ELF-1 (cell line): ENCODE results near the gene KCNK16.
A peak's percentile ranks its signal among the peaks of the same experiment; 100 is the strongest.
"Not testable (repeated sequence)": the region's sequence is repeated elsewhere in the genome, so short reads cannot be mapped to it uniquely, and the experiment has no call there.

Experiments
- DNase-seq: peaks from one replicate; pipeline ENCODE4 v3.0.0-alpha.2; 2016; ENCODE audit warnings: low read depth, low spot score

The KCNK16 gene

DNA sequence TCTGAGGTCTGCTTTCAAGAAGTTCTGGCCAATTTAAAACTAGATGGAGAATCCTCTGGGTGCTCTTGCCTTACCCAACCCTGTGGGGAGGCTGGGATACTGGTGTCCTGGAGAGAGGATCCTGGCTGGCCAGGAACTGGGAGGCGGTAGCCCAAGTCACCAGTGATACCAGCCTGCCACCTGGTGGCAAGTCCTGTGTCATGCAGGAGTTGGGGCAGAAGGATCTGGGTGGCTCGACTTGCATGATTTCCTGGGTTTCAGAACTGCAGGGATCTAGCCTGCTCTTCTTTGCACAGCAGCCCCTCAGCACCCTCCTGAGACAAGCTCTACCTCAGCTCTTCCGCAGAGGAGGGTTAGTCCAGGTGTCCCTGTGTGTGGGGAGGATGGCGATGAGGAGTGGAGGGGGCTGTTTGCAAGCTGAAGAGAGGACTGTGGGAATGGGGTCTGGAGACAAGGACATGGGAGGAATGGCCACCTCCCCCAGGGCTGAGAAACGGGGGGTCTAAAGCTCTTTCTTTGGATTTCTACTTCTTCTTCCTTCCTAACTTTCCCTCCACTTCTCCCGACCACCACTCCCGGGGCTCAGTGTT is 12.5 kb downstream of the KCNK16 start:
- peak; percentile 81 for DNase-seq

DNA sequence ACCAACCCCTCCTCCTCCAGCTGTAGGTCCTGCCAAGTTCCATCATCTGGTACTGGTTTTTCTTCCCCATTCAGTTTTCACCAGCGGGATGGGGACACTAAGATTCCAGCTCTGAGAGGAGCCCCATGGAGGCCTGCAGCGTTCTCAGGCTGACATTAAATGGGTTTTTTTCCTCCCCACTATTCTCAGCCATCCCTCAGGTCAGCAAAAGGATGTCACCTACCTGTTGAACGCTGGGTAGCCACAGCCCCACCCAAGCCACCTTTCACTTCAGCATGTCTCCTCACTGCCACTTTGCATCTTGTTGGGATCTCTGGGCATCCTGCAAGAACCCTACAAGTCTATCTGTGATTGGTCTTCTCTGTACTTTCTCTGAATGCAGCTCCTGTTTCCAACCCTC is 15.0 kb downstream of the KCNK16 start:
- DNase-seq, result no peak

DNA sequence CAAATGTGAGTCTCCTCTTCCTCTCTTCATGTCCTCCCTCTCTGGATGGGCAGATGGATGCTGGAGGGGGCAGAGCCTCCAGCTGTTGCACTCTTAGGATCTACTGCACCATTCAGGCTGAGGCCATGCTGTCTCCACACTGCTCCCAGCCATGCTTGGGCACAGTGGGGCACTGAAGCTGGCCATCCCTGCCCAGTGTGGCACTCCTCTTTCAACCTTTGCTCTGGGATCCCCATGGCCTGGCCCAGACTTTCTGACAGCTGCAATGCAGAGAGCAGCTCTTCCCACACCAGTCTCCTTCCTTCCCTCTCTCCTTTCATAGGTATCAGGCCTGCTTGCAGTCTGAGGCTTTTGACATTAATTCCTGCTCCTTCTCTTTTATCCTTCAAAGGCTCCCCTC is 17.6 kb downstream of the KCNK16 start:
- no peak for DNase-seq

DNA sequence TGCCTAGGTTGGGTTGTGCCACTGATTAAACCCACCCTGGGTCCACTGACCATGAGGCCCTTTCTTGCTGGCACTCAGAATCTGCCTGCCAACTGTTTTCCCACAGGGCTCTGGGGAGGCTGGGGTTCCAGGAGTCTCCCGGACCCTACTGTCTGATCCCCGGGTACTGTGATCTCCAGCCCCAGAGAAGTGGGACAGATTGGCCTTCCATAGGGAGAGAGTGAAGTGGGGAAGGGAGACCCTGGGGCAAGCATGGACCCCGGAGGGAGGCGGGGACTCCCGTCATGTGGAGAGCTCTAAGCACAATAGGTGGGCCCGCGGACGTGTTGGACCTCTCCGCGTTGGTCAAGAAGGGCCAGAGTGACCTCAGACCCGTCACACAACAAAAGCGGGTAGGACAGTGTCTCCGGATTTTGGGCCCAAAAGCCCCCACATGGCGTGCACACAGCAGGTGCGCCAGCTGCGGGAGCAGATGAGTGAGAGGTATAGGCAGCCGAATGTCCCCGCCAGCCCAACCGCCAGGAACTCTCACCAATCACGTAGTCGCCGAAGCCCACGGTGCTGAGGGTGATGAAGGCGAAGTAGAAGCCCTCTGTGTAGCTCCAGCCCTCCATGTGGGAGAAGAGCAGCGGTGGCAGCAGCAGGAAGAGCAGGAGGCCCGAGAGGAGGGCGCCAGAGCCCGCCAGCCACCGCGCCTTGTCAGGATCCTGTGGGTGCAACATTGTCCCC is 18.9 kb downstream of the KCNK16 start:
- DNase-seq, result no peak

DNA sequence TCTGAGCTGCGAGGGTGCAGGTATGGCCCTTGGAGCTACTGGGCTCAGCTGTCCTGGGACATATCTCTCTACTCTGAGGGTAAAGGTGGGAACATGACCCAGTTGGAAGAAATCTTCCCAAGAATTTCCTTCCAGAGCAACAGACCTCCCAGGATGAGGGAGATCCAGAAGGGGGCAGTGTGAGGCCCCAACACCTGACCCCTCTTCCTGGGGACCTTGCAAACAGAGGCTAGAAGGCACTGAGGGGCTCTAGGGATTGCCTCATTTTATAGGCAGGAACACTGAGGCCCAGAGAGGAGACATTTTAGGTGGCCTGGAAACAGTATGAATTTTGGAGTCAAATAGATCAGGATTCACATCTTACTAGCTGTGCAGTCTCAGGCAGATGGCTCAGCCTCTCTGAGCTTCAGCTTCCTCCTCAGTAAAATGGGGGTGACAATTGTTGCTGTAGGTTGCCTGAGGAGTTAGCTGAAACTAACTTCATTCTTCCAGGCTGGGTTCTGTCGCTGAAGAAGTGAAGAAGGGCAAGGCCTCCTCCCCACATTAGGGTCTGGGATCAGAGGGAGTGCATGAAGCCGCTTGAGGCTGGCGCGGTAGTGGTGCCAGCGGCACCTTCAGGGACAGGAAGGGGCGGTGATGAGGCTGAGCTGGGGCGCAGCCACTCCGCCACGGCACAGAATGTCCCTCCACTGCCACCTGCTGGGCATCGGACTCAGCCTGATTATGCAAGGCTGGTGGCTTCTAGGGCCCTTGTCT is 19.7 kb downstream of the KCNK16 start:
- DNase-seq, result peak; percentile 91

DNA sequence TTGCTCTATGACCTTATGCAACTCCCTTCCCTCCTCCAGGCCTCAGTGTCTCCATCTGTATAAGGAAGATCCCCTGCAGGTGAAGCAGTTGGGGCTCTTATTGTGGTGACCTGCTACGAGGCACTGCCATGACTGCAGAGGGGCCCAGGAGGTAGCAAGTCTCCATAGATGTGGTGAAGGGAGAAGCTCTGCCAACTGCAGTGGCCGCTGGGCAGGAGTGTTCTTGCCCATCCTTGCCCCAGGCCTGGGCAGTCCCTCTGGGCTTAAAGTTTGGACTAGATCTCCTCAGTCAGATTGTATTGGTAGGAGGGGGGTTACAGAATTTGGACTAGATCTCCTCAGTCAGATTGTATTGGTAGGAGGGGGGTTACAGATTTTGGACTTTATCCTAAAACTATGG is 20.5 kb downstream of the KCNK16 start:
- no peak for DNase-seq

DNA sequence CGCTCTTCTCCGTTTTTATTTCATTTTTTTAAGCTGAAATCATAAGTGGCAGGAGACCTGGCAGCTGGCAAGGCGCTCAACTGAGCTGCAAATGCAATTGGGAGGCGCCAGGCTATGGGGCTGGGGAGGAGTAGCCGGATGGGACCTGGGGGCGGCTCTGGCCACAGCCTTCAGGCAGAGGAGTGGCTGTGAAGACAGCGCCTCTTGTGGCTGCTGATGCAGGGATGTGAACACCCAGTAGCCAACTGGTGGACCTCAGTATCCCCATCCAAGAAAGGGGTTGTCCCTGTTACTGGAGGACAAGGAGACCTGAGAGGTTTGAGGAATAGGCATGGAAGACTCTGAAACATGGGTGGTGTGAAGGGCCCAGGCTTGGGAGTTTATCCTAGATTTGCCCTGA is 20.9 kb downstream of the KCNK16 start:
- peak; percentile 68 for DNase-seq

DNA sequence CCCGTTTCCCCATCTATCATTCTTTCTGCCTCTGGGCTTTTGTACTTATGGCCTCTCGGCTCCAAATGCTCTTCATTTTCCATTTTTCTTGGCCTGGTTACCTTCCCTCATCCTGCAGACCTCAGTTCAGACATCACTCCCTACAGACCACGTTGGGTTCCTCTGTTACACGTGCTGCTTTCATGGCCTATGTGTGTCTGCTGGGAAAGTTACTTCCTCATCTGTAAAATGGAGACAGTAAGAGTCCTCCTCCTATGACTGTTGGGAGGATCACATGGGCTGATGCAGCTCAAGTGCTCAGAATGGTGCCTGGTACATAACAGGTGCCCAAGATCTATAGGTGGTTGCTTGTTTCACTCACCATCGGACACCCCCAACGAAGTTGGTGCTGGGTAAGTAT is 21.8 kb downstream of the KCNK16 start:
- DNase-seq, result no peak

DNA sequence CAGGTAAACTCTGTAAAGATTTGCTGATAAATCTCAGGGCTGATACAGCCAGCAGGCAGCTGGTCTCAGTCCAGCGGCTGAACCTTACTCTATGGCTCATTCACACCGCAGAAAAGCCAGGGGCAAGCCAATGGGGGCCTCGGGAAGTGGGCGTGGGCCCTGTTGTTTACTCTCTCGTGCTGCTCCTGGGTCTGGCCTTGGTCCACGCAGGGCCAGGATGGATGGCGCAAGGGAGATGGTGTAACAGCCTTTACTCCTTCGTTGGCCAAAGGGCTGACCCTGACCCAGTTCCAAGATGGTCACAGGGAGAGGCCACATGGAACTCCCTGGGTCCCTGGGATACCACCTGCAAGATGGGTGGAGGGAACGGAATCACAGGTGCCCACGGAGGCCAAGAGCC is 24.4 kb downstream of the KCNK16 start:
- DNase-seq, result no peak

DNA sequence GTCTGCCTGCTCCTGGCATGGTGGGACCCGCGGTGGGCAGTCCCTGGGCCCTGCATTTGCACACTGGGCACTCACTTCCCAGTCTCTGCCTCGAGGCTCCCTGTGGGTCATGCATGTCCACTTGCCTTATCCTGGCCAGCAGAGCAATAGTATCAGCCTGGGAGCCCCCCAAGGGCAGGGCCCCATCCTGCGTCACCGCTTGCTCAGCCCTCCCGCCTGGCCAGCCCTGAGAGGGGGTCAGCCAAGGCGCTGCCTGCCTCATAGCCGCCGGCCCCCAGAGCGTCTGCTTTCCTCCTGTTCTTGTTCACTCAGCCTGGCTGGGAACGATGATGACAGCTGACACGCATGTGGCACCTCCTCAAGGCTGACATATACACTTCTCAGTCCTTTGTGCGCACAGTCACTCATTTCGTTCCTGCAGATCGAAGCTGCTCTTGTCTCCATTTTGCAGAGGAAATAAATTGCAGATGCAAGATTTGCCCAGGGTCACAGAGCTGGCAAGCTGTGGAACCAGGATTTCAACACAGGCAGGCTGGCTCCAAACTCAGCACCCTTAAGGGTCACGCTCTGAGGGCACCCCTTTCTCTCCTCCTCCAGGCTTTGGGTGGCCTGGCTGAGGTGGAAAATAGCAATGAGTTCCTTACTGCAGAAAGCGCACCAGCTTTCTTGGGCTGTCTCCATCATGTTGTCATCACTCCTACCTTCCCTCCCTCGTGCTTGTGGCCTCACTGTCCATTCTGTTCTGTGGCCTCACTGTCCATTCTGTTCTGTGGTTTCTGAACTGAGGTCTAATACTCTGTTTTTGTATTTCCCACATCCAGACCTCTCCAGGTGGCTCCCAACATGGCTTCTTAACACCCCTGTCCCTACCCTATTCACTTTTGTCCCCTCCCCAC is 25.5 kb downstream of the KCNK16 start:
- no peak for DNase-seq

DNA sequence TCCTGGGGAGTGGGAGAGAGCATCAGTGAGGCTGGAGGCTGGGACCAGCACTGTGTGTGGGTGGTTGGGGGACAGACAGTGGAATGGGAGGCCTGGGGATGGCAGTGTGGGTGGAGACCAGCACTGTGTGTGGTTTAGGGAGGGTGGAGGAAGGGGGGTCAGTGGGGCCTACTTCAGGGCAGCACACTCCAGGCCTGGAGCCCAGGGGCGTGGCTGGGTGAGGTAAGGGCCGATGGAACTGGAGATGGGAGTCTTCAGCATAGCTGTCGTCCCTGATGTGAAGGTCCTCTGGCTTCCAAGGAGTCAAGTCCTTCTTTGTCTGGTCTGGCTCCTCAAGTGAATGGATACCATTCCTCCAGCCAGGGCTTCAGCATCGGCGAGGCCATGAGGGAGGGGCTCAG is 26.9 kb downstream of the KCNK16 start:
- DNase-seq, result no peak

DNA sequence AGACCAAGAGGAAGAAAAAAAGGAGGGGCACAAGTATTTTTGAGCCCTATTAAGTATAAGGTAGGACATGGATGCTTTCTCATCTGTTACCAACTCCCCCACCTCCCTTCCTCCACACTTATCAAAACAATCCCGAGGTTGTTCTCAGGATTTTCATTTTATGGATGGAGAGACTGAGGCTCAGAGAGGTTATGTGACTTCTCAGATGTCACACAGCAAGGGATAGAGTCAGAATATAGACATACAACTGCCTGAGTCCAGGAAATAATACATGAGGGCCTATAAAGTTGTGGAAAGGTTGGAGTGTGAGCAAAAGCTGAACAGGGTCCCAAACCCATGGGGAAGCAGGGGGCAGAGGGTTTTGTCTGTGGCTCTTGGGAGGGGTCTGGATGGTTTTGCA is 27.6 kb downstream of the KCNK16 start:
- DNase-seq, result no peak

DNA sequence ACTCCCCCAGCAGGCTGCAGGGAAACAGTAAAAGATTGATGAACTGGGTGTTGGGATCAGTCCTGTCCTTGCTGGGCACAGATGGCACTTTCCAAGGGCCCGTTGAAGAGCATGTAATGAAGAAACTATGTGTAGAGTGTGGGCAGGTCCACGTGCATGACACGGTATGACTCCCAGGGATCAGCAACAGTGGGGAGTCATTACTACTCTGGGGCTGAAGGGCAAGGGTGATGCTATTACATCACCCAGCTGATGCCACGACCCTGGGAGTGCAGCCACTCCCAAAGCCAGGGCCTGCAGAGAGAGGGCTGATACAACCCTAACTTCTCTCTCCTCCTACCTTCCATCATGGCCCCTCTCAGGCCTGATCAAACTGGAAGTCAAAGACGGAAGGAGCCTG is 28.4 kb downstream of the KCNK16 start:
- DNase-seq, result no peak

DNA sequence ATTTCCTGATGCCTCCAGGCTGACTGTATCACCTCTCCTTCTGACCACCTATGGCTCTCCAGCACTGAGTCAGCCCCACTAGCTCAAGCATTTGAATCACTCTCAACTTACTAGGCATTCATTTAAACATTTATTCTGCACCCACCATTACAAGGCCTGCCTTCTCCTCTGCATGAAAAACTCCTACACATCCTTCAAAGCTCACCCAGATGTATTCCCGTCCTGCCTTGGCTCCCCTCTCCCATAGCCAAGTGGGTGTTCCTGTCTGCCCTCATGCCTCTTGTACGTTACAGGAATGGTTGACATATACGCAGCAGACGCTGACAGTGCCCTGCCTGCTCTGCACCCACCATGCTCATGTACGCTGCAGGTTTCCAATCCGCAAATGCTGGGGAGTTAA is 29.9 kb downstream of the KCNK16 start:
- no peak for DNase-seq

DNA sequence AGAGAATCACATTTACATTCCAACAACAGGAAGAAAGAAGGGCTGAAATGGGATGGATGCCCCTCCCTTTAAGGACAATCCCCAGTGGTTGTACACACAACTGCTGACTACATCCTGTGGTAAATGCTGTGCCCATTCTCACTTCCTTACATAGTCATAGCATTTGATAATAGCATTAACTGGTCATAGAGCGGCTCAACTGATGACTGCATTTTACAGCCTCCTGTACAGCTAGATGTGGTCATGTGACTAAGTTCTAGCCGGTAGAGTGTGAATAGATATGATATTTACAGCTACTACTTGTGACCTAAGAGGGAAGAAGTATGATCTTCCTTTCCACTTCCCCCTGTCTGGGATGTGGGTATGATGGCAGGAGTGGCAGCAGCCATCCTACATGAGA is 33.0 kb downstream of the KCNK16 start:
- DNase-seq, result no peak

DNA sequence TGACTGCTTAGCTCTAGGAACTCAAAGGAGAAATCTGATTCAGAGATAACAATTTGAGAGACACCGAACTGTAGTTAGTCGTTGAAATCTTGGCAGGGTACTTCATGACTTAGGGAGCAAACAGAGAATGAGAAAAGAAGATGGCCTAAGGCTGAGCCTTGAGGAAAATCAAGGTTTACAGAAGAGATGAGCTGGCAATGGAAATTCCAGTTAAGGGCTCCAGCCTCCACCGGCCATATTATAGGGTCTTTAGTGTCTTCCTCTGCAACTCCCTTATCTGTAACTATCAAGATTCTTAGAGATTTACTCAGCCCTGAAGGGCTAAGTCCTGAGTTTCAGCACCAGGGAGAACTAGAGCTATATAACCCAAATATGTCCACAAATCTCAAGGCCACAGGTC is 34.9 kb downstream of the KCNK16 start:
- DNase-seq, result no peak

DNA sequence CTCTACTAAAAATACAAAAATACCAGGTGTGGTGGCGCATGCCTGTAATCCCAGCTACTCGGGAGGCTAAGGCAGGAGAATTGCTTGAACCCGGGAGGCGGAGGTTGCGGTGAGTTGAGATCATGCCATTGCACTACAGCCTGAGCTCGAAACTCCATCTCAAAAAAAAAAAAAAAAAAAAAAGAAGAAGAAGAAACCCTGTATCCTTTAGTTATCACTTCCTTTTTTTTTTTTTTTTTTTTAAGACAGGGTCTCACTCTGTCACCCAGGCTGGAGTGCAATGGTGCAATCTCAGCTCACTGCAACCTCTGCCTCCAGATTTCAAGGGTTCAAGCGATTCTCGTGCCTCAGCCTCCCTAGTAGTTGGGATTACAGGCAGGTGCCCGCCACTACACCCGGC is 35.9 kb downstream of the KCNK16 start:
- not testable (repeated sequence) for DNase-seq

DNA sequence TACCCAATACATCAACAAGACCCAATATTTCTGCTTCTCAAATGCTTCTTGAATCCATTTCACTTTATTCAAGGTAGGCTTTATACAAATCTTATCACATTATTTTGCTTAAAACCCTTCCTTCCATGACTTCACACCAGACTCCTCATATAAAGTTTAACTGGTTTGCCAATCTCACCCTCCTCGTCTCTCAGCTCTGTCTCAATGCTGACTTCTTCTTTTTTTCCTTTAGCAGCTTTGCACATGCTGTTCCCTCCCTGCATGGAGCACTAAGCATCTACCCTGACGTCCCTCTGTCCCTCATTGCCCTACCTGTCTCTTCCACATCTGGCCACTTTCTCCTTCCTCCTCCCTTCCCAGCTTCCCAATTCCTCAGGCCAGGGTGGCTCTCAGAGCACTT is 39.7 kb downstream of the KCNK16 start:
- DNase-seq, result no peak

DNA sequence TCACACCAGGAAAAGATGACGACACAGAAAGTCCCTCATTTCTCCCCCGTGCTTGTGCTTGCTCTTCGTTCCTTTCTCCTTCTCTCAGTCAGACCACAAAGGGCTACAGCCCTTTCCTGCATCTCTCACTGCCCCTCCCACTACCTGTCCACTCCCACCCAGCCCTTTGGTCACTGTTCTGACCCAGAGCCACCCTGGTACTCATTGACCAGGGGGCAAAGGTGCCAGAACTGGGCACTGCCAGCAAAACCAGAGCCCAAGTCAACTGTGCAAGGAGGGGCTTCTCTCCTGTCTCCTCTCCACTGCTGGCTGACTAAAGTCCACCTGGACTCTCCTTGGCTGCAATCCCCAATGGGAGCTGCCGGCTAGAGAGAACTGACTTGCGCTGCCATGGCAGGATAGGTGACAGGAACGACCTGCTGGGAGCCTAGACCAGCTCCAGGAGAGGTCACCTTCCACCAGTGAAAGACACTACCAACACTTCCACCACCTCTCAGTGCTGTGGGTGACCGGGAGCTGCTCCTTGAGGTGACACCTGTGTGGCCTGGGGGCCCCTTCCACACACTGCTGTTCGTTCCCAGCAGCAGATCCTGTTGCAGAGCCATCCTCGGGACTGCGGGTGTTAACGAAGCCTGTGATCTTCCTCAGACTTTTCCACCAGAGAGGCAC is 41.1 kb downstream of the KCNK16 start:
- DNase-seq, result no peak

DNA sequence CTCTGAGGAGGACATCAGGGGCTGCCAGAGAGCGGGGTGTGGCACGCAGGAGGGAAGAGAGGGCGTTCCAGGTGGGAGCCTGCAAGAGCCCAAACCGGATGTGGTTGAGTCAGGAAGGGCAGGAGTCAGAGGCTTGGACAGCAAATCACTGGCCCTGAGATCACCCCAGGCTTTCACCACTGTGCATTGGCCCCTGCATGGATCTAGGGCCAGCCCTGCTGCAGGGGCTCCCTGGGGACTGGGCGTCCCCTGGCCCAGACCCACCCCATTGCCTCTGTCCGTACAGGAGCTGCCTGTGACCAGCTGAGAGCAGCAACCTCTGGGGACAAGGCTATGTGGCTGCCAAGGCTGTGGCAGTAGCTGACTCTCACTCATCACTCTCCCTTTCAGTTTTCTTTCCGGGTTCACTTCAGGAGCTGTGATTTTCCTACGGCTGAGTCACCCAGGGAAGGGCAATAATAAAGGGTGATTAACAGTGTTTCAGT is 42.2 kb downstream of the KCNK16 start:
- DNase-seq, result no peak

DNA sequence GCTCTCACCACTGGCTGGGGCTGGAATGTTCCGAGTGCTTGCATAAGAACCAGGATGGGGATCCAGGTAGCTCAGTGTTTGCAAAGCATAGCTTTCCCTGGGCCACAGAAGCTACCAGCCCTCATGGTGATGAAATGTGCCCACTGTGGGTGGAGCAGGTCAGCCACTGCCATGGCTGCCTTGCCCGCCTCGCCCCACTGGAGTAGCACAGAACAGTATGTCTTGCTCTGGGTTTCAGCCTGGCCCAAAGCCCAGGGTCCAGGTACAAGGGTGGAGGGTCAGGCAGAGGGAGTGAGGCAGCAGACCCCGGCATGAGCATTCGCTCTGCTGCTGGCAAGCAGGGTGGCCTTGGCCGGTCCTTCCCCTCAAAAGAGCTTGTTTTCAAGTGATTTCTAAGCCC is 43.0 kb downstream of the KCNK16 start:
- DNase-seq, result no peak
